Measurements from ENCODE around the gene TTLL8.

- no peak for TF ChIP-seq CTCF (IDR thresholded peaks at IDR 0.05)
- no peak for TF ChIP-seq POLR2A (IDR thresholded peaks at IDR 0.05)
Observed at GRCh38 chr22:50018608-50019285, 39.4 kb downstream of the TTLL8 start.

Data from lower leg skin (tissue), 3 donors.